Measurements from ENCODE around the gene MYO1A. TPM values are rescaled to one million over a fixed set of nuclear protein-coding genes. Genes with fewer than 3 reads are reported as not detected.
A peak's percentile ranks its signal among the peaks of the same experiment; 100 is the strongest.

MYO1A gene
- polyA plus RNA-seq, 2 of the 4 experiments (the other 2 are of a cell fraction): 0.67 to 1.9 TPM

GRCh38 chr12:57010627-57011247 lies 39.2 kb downstream of the MYO1A start:
- WGBS (ENCODE audit: missing lambda C conversion rate): 94% methylated on average over 4 of the region's 4 CpGs
- Histone ChIP-seq H3K4me3 (no peak overlapping the region), H3K27ac (no peak overlapping the region), H3K4me1 (peaks cover 19% of the 10 kb centered on the region), H3K4me2 (no peak overlapping the region), H3K9me3 (no peaks in the 10 kb centered on the region)
- TF ChIP-seq, protein P1, sequence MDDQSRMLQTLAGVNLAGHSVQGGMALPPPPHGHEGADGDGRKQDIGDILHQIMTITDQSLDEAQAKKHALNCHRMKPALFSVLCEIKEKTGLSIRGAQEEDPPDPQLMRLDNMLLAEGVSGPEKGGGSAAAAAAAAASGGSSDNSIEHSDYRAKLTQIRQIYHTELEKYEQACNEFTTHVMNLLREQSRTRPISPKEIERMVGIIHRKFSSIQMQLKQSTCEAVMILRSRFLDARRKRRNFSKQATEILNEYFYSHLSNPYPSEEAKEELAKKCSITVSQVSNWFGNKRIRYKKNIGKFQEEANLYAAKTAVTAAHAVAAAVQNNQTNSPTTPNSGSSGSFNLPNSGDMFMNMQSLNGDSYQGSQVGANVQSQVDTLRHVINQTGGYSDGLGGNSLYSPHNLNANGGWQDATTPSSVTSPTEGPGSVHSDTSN (IDR thresholded peaks at IDR 0.05): no peak
- TF ChIP-seq NFE2L2 (conservative IDR thresholded peaks at IDR 0.05; ENCODE audit: low read length) (no peak), EP300 (IDR thresholded peaks at IDR 0.05) (no peak), HEYL (CRISPR knock-in tag; IDR thresholded peaks at IDR 0.05) (no peak), HDAC2 (IDR thresholded peaks at IDR 0.05) (no peak), USF2 (IDR thresholded peaks at IDR 0.05) (no peak), HOXB13 (CRISPR knock-in tag; IDR thresholded peaks at IDR 0.05; ENCODE audit: low read depth) (no peak), RCOR1 (IDR thresholded peaks at IDR 0.05; ENCODE audit: low read depth, low read length) (no peak), ZFP36 (IDR thresholded peaks at IDR 0.05; ENCODE audit: borderline replicate concordance, partially characterized antibody) (no peak), RARB (CRISPR knock-in tag; IDR thresholded peaks at IDR 0.05) (no peak), CBX8 (IDR thresholded peaks at IDR 0.05) (no peak)
- no peak for DNase-seq (ENCODE audit: low read depth in 1 of 2, low spot score in 1 of 2)
- ChIA-PET CTCF (interaction anchor here (0.7 to 3.4 kb wide), 7 partner anchors 9 to 253 kb away, joined by 3 to 31 read pairs (median 5); partner anchors contain the start of gene STAT6), POLR2A (no interaction called here)
- no peak for ATAC-seq
- FAIRE-seq: no peak

DNA sequence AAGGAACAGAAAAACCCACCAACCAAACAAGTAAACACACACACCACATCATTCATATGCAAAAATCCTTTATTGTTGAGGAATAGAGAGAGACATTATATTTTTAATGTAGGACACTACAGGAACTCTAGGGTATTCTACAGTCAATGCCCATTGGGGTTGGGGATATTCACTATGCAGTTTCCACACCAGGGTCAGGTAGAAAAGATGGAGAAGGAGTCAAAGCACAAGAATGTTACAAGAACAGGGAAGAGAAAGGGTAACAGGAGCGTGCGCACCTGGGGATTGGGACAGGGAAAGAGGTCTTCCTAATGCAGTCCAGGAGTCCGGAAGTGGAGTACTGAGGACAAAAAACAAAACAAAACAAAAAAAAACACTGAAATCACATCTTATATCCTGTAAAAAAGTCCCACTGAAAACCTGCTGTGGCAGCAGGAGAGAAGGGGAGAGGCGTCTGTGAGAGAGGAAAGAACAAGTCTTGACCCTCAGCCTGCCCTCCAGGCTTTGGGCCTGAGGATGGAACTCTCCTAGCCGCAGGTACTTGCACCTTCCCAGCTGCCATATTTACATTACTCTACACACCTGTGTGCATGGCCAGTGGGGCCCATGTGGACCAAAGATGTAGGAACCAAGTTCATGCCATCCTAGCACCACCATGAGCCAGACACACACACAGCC lies 39.8 kb downstream of the MYO1A start:
- H3K4me3 ChIP-seq: no peak overlapping the region
- H3K27ac ChIP-seq: no peak overlapping the region
- CTCF ChIA-PET: interaction anchor here (1.3 to 3.4 kb wide), 5 partner anchors 8 to 102 kb away, joined by 4 to 31 read pairs (median 11); partner anchors contain the start of gene STAT6
- no peak for DNase-seq (ENCODE audit: low read depth in 1 of 2, low spot score in 1 of 2)
- H3K9me3 ChIP-seq: no peaks in the 10 kb centered on the region
- no peak for ATAC-seq
- H3K4me2 ChIP-seq: no peak overlapping the region
- POLR2A ChIA-PET: no interaction called here
- FAIRE-seq: no peak
- WGBS (ENCODE audit: missing lambda C conversion rate): 93% methylated on average over 5 of the region's 5 CpGs
- H3K4me1 ChIP-seq: peaks cover 23% of the 10 kb centered on the region
- TF ChIP-seq FOSB (CRISPR knock-in tag; IDR thresholded peaks at IDR 0.05) (no peak), SREBF2 (IDR thresholded peaks at IDR 0.05) (no peak), USF2 (IDR thresholded peaks at IDR 0.05) (no peak), CHD4 (IDR thresholded peaks at IDR 0.05; ENCODE audit: borderline replicate concordance) (no peak), HDAC2 (IDR thresholded peaks at IDR 0.05) (no peak)
- TF ChIP-seq, protein P2, sequence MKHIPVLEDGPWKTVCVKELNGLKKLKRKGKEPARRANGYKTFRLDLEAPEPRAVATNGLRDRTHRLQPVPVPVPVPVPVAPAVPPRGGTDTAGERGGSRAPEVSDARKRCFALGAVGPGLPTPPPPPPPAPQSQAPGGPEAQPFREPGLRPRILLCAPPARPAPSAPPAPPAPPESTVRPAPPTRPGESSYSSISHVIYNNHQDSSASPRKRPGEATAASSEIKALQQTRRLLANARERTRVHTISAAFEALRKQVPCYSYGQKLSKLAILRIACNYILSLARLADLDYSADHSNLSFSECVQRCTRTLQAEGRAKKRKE (CRISPR knock-in tag; IDR thresholded peaks at IDR 0.05; ENCODE audit: low read depth): no peak

- TF ChIP-seq JUN (IDR thresholded peaks at IDR 0.05): no peak
- peak; percentile 72 for TF ChIP-seq CTCF (IDR thresholded peaks at IDR 0.05)
- peak; percentile 62 for TF ChIP-seq SMC3 (IDR thresholded peaks at IDR 0.05)
- TF ChIP-seq RAD21 (conservative IDR thresholded peaks at IDR 0.05 in 1 of 2, IDR thresholded peaks at IDR 0.05 in 1 of 2): peak; percentile 77 to 90
- TF ChIP-seq ZSCAN20 (CRISPR knock-in tag; IDR thresholded peaks at IDR 0.05): no peak
- TF ChIP-seq, protein P3, sequence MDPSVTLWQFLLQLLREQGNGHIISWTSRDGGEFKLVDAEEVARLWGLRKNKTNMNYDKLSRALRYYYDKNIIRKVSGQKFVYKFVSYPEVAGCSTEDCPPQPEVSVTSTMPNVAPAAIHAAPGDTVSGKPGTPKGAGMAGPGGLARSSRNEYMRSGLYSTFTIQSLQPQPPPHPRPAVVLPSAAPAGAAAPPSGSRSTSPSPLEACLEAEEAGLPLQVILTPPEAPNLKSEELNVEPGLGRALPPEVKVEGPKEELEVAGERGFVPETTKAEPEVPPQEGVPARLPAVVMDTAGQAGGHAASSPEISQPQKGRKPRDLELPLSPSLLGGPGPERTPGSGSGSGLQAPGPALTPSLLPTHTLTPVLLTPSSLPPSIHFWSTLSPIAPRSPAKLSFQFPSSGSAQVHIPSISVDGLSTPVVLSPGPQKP (IDR thresholded peaks at IDR 0.05; ENCODE audit: low read depth, low read length): no peak
- no peak for TF ChIP-seq RCOR1 (IDR thresholded peaks at IDR 0.05; ENCODE audit: low read depth, low read length)
- TF ChIP-seq TP53 (CRISPR knock-in tag; IDR thresholded peaks at IDR 0.05): no peak
- TF ChIP-seq CEBPB (IDR thresholded peaks at IDR 0.05): no peak
- TF ChIP-seq E2F6 (IDR thresholded peaks at IDR 0.05; ENCODE audit: borderline replicate concordance, low read depth): no peak
- no peak for TF ChIP-seq ZNF302 (CRISPR knock-in tag; IDR thresholded peaks at IDR 0.05)
- TF ChIP-seq HEYL (CRISPR knock-in tag; IDR thresholded peaks at IDR 0.05): no peak
- FAIRE-seq (no peak), DNase-seq (ENCODE audit: low read depth in 1 of 2, low spot score in 1 of 2) (peak; percentile 63 to 79), ATAC-seq (peak; percentile 41 to 73; a peak in 5 of 6 replicates)
- Histone ChIP-seq H3K4me1 (peaks cover 27% of the 10 kb centered on the region), H3K4me2 (peak overlapping the region; percentile 60), H3K27ac (peak overlapping the region in 1 of 2 experiments; percentile 59; a peak in 3 of 6 replicates), H3K9me3 (no peaks in the 10 kb centered on the region), H3K4me3 (no peak overlapping the region)
- ChIA-PET POLR2A (no interaction called here), CTCF (interaction anchor here (0.7 to 8.5 kb wide), 31 partner anchors 9 to 281 kb away, joined by 3 to 161 read pairs (median 4); partner anchors contain the start of genes MYO1A, STAT6 and TAC3)
Measured at GRCh38 chr12:57008178-57008577, 41.8 kb downstream of the MYO1A start.
